Stimulated activated CD8-positive, alpha-beta memory T cell treated with anti-CD3 and anti-CD28 coated beads, Interleukin-15, amount 100 ng/mL, for 4 hours (primary cell): ENCODE results near the gene SHTN1.

Experiments
- DNase-seq, 2 donors: peaks; one replicate each; pipeline ENCODE4 v3.0.0-alpha.2; 2020; ENCODE audit warnings: low read depth in 2 of 2

The SHTN1 gene

DNA sequence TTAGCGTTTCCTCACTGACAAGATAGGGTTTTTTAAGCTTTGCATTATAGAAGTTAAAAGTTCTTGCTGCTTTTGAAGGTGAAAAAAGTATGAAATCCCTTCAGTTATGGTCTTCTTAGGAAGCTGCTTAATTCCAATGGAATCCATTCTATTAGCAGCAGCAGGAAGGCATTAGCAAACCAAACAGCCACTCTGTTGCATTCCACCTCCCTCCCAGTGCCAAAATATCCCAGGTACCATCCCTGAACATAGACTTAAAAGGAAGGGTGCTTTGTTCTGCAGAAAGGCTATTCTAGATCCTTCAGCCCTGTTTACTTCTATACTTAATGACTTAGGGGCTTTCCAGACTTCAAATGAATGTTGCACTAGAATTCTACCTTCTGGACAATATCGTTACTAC lies 131.9 kb downstream of the SHTN1 start:
- DNase-seq, result no peak

GRCh38 chr10:116870949-116871348 lies 134.0 kb downstream of the SHTN1 start:
- no peak for DNase-seq

DNA sequence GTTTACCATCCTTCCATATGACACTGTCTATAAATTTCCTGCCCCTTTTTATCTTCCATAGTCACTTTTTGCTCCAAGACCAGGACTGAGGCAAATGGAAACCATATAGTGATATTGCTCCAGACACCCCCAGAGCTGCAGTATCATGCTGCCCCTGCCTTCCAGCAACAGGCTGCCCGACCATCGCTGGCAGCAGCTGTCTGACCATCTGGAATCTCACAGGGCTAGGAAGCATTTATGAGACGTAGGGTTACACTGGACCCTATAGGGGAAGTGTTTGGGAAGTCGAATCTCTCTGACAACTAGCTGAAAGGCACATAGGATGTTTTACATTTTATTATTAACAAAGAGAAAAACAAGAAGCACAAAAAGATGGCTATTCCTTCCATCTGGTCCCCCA lies 136.3 kb downstream of the SHTN1 start:
- DNase-seq, result no peak

GRCh38 chr10:116868198-116868676 lies 136.8 kb downstream of the SHTN1 start:
- DNase-seq, result no peak

- DNase-seq, result no peak
These were observed 137.9 kb downstream of the SHTN1 start for GRCh38 chr10:116866987-116867595.

- no peak for DNase-seq
These were observed 138.9 kb downstream of the SHTN1 start for GRCh38 chr10:116866066-116866465.

DNA sequence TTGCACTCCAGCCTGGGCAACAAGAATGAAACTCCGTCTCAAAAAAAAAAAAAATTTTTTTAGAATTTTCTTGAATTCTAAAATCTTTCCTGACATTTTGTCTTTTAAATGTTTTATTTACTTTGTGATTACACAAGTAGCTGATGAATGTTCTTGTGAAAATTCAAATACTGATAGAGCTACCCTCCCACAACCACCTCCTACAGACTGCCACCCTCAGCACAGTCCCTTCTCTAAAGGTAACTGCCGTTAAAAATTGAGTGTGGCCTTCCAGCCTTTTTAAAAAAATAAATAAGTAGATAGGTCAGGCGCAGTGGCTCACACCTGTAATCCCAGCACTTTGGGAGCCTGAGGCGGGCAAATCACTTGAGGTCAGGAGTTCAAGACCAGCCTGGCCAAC lies 140.6 kb downstream of the SHTN1 start:
- DNase-seq, result no peak

DNA sequence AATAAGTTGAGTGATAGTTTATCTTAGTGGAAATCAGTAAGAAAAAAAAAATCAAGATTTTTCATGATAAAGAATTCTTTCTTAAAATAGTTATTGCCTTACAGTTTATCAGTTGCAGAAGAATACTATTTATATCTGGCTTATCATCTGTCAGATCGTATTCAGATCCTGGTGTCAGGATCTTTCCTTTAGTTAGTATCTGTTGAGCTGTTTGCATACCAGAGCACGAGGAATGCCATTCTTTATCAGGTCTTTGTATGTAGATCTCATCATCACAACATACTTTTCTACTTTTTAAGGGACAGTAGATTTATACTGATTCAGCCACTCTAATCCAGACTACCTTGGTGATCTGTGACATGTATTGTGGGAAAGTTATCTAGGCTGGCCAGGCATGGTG lies 143.2 kb downstream of the SHTN1 start:
- no peak for DNase-seq

GRCh38 chr10:116857156-116857555 lies 147.8 kb downstream of the SHTN1 start:
- DNase-seq, result no peak

DNA sequence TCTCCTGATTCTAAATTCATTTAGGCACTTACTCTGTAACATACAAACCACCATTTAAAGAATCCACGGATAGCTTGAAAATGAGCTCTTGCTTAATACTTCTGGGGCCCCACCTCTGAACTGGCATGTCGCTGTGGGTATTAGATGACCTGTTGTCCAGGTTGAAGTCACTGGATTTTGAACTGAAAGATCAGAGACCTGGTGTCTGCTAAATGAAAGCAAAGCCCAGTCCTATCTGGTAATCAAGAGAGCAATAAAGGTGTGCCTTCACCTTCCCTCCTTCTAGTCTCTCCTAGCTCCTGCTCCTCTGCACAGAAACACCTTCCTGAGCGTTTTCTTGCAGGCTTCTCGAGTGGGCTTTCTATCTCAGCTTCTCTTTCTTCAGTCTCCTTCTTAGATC lies 151.3 kb downstream of the SHTN1 start:
- no peak for DNase-seq

- no peak for DNase-seq
These were observed 151.7 kb downstream of the SHTN1 start for GRCh38 chr10:116853287-116853686.

GRCh38 chr10:116852246-116852645 lies 152.7 kb downstream of the SHTN1 start:
- DNase-seq, result no peak

DNA sequence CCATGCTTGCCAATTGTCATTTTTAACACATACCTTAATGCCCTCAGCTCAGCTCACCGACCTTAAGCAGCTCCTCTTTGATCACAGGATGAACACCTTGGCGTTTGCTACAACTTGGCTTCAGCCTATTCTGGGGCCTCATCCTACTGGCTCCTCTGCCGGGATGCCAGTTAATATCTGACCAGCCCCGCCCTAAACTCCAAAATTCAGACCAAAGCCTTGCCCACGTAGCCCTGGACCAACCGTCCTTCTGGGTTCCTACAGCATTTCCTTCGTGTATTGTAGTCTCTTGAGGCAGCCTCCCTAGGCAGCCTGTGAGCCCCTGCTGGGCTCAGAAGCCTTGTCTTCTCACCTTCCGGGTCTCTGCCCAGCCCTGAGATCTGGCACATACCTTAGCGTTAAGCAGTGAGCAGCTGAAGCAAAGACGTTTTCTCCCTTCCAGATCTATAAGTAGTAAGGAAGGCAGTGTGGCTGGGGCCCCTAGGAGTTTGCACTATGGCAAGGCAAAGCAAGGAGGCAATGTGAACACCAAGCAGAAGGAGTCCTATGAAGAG lies 154.9 kb downstream of the SHTN1 start:
- no peak for DNase-seq

- no peak for DNase-seq
These were observed 155.5 kb downstream of the SHTN1 start, which contains the start of gene ENO4 for GRCh38 chr10:116849248-116850057. Gene ENO4, plus strand, starts transcription at chr10:116849499. Its CDS starts 68 bp downstream, at chr10:116849567.

DNA sequence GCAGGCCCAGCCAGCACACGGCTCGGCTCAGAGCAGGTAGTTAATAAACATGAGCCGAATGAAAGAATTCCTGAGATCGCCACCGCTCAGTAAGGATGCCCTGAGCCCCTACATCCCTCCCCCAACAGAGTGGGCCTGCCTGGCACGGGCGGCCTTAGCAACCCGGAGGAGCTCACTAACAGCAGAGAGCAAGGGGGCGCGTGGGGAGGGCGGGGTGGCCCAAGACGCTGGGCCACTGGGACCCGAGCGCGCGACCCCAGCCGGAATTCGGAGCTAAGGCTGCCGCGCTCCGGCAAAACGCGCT lies 156.1 kb downstream of the SHTN1 start:
- no peak for DNase-seq

- no peak for DNase-seq
These were observed 156.7 kb downstream of the SHTN1 start for GRCh38 chr10:116848032-116848943.

DNA sequence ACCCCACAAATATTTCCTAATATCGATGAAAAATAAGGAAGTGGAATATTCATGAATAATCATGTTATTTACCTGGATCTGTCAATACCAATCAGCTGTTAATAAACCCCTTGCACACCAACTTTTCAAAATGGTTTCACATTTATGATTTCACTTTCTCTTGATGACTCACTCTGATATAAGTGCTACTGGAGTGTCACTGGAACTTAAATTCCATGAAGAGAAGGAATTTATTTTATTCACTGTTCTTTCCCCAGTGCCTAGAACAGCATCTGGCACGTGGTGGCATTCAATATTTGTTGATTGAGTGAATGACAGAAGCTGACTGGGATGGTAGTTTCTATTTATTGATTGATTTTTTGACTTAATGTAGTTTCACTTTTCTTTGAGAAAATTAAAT lies 159.2 kb downstream of the SHTN1 start:
- no peak for DNase-seq

DNA sequence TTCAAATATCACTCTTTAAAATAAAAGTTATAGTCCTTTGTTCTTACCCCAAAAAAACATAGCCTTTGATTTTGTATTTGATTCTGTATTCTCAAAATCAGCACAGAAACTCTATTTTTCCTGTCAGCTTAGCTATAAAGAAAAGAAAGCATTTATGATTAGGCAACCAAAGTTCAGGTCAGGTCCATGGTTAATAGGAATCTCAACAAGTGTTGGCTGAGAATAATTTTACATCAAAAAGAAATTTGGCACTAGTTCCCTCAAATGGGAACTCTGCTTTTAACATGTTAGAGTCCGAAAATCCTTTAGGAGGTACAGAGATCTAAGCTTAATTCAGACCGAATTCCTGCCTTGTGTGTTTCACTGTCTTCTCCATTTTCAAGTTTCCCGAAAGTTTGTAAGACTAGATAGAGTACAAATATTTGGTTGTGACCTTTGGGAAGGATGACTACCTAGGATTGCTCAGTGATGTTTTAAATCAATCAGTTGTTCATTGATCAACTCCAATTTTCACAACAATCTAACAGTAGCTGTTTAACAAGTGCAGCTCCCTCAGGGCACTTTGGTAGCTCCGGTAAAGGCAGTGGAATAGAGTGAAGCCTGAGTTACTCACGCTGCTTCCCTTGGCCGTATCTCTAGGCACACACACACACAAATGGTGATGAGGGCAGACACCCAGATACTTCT lies 164.5 kb downstream of the SHTN1 start:
- DNase-seq, result no peak

DNA sequence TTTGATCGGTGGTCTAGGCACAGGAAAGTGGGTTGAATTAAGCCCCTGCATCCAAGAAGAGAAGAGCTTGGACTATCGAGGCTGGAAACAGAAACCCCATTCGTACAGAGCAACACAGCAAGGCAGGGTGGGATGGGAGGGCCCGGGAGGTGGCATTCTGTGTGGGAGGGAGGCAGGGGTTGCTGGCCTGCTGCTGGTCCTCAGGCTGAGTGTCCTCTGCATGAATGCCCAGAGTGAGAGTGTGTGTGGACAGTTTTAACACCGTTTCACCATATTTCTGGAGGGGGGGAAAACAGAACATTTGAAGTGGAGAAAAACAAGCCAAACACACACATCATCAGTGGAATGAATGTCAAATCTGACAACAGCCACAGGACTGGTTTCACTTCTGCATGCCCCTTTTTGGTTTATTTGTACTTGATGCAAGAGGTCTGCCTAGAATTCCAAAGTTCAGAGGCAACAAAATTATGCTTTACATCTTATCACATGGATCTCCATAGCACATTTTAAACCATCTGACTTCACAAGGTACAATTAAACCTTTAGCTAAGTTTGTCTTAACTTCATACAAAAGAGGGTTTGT lies 166.8 kb downstream of the SHTN1 start:
- DNase-seq, result no peak

GRCh38 chr10:116836902-116837523 lies 168.0 kb downstream of the SHTN1 start:
- no peak for DNase-seq

- no peak for DNase-seq
These were observed 168.9 kb downstream of the SHTN1 start for GRCh38 chr10:116836083-116836482.
